Lower leg skin (tissue), 4 donors: ENCODE measurements around the gene TTLL5. TPM values are rescaled to one million over a fixed set of nuclear protein-coding genes. Genes with fewer than 3 reads are reported as not detected.

Source experiments
- DNase-seq, 2 donors: peaks; one replicate each; pipeline ENCODE4 v3.0.0-alpha.2; 2019; ENCODE audit warnings: low spot score in 2 of 2
- H3K4me3 ChIP-seq: fragments of 200-600 bp; sonication (generic); 2 replicates; pipeline ENCODE4 v1.5.1; 2017; ENCODE audit warnings: mild to moderate bottlenecking, low read depth; ENCODE audit not compliant: poor library complexity, severe bottlenecking
- POLR2A ChIP-seq, 2 donors: fragments of 450-650 bp; IDR thresholded peaks; one replicate each; pipeline ENCODE4 v1.6.1; 2016 to 2017; ENCODE audit warnings: antibody characterized with exemption in 2 of 2, mild to moderate bottlenecking in 1 of 2, moderate library complexity in 1 of 2
- WGBS, 2 donors: methylation state at CpG; one replicate each; pipeline ENCODE4 v1.1.5; 2018; 5-methylcytosine and 5-hydroxymethylcytosine counted together
- intact Hi-C: fragments of 100-400 bp; cut with DNase I; formaldehyde crosslinking; loops from one replicate; pipeline ENCODE4 v1.15.0; 2023; ENCODE audit warnings: low total_unique reads
- total RNA-seq, 4 donors: library from RNA; depleted of rRNA; stranded (reverse); fragments of >200 nt; gene quantifications; one replicate each; pipeline ENCODE4 v1.1.0, GENCODE V29; 2016
- TF ChIP-seq, protein P1 (sequence below), 3 donors: fragments of 450-650 bp; IDR thresholded peaks; one replicate each; pipeline ENCODE4 v1.5.1; 2016; ENCODE audit warnings: antibody characterized with exemption in 3 of 3, mild to moderate bottlenecking in 3 of 3, moderate library complexity in 2 of 3

Gene TTLL5
- total RNA-seq, 4 donors from 2014 or later: 16.5 to 31.1 (median 18.4) TPM

DNA sequence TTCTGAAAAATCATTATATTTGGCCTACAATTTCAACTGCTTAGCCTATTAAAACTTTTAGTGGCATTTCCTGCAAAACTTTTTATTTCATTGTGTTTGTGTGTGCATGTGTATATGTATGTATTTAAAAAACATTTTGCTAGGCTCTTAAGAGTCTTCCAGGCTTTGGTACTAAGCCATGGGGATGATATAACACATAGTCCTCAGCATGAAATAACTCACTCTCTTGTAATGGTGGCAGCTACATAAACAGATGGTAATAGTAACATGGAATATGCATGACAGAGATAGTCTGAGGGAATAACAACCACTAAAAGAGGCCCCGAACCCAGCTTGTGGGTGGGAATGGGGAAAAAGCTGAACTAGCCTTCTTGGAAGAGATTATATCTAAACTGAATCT, 141.4 kb downstream of the TTLL5 start:
- DNase-seq: no peak
- WGBS, 2 donors: 97 to 100% methylated on average over 1 of the region's 1 CpG
- no peak overlapping the region for H3K4me3 ChIP-seq
- TF ChIP-seq, protein P1, sequence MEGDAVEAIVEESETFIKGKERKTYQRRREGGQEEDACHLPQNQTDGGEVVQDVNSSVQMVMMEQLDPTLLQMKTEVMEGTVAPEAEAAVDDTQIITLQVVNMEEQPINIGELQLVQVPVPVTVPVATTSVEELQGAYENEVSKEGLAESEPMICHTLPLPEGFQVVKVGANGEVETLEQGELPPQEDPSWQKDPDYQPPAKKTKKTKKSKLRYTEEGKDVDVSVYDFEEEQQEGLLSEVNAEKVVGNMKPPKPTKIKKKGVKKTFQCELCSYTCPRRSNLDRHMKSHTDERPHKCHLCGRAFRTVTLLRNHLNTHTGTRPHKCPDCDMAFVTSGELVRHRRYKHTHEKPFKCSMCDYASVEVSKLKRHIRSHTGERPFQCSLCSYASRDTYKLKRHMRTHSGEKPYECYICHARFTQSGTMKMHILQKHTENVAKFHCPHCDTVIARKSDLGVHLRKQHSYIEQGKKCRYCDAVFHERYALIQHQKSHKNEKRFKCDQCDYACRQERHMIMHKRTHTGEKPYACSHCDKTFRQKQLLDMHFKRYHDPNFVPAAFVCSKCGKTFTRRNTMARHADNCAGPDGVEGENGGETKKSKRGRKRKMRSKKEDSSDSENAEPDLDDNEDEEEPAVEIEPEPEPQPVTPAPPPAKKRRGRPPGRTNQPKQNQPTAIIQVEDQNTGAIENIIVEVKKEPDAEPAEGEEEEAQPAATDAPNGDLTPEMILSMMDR (IDR thresholded peaks at IDR 0.05): no peak
- TF ChIP-seq POLR2A (IDR thresholded peaks at IDR 0.05): no peak
- intact Hi-C loops: no loop called here

DNA sequence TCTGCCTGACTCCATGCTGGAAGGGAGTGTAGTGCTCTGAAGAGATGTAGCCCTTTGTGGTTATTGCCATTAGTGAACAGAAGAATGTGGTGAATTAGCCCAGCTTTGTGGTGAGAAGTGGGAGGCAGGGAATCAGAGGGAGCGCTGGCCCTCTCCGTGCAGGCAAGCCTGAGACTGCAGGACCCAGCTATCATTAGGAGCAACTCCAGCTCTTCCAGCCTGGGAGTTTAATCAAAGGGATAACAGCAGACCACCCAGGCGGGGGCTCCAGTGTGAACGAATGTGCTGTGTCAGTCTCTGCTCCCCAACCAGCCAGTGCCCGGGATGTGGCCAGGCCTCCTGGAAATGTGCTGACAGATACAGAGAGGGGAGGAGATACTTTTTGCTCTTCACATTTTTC, 142.7 kb downstream of the TTLL5 start:
- WGBS, 2 donors: 77 to 86% methylated on average over 5 of the region's 5 CpGs
- no peak for TF ChIP-seq POLR2A (IDR thresholded peaks at IDR 0.05)
- no peak for DNase-seq
- intact Hi-C loops: no loop called here
- no peak overlapping the region for H3K4me3 ChIP-seq

DNA sequence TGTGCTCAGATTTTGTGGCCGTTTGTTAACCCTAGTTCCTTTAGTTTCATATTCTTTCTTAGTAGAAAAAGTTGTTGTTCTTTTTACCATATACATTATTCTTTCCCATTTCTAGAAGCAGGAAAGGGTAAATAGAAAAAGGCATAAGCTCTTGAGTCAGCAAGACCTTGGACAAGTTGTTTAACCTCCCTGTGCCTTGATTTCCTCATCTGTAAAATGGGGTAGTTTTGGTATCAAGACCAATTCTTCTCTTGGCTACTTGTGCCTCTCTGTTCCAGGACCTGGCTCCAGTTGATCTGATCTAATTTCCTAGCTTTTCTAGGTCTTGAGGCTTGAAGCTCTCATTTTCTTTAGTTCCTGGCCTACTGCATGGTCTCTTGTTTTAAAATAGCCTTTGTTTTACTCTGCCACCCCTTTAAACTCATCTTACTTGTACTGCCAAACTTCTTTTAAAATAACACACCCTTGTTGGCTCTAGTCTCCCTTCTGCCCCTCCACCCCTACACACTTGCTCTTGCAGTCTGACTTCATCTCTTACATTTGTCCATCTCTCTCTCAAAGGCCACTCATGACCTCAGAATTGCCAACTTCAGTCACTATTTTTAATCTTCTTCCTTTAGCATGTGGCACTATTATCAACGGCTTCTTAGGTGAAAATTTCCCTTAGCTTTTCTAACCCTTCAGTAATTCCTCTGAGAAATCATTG, 143.7 kb downstream of the TTLL5 start:
- no peak for DNase-seq
- H3K4me3 ChIP-seq: no peak overlapping the region
- TF ChIP-seq, protein P1 (IDR thresholded peaks at IDR 0.05): no peak
- TF ChIP-seq POLR2A (IDR thresholded peaks at IDR 0.05): no peak
- intact Hi-C loops: no loop called here
- WGBS, 2 donors: 72 to 73% methylated on average over 2 of the region's 2 CpGs

DNA sequence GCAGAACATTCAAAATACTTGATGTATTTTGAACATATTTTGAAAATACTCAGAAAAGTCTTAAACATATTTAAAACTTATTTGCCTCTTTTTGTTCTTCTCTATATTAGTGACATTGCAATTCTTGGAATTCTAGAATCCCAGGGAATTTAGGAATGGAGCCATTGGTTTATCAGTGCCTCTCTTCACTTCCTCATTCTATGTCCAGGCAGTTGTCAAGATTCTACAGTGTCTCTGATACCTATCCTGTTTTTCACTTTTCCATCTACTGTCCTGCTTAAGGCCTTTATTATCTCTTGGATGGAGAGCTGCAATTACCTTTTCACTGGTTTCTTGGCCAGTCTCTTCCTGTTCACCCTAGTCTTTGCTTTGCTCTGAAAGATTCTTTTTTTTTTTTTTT, 144.6 kb downstream of the TTLL5 start:
- H3K4me3 ChIP-seq: no peak overlapping the region
- TF ChIP-seq, protein P1 (IDR thresholded peaks at IDR 0.05): no peak
- no peak for TF ChIP-seq POLR2A (IDR thresholded peaks at IDR 0.05)
- no peak for DNase-seq
- intact Hi-C loops: no loop called here

DNA sequence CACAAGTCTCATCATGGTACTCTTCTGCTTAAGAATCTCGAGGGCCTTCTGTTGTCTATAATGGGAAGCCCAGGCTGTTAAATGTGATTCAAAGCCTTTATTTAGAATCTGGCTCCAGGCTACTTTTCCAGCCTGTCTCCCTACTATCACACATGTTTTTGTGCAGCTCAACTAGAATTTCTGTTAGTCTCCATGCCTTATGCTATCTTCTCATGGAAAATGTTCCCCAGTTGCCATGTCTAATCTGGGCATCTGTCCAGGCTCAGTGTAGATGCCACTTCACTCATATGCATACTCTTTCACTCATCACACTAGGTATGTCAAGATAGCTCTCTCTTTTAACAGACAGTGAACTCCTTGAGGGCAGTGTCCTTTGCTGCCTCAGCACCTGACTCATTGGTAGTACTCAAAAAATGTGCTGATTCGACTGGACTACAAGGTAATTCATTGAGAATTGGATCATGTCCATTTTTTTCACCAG, 145.3 kb downstream of the TTLL5 start:
- 61 to 62% methylated on average over 2 of the region's 2 CpGs for WGBS, 2 donors

DNA sequence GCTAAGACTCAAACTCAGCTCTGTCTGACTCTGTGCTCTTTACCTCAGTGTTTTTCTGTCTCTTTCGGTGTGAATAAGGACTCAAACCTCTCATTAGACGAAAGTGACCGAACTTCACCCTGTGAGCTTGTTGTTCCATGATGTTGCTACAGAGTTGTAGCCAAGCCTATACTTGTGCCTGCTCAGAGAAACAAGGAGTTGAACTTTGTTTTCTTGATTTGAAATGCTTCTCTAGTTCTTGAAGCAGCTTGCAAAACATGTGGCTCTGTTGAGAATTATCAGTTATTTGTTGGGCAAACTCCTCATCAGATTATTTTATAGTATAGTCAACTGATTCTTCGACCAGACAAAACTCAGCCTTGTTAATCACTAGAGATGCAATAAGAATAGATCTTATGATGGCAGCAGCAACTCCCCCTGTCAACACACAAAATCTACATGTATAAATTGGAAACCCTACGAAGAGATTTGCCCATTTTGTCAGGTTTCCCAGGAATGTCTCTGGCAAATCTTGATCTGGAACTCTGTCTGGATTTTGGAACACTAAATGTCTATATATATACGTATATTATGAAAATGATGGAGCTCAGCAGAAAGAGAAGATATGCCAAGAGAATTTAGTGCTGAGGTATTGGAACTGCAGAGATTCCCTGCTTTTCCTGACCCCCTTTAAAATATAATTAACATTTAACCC, 146.8 kb downstream of the TTLL5 start:
- 91% methylated on average over 6 of the region's 6 CpGs for WGBS, 2 donors
- H3K4me3 ChIP-seq: no peak overlapping the region
- TF ChIP-seq POLR2A (IDR thresholded peaks at IDR 0.05): no peak
- TF ChIP-seq, protein P1 (IDR thresholded peaks at IDR 0.05): no peak
- DNase-seq: no peak
- intact Hi-C loops: no loop called here

More for the DNA sequence above, 145.3 kb downstream of the TTLL5 start:
- no peak overlapping the region for H3K4me3 ChIP-seq
- intact Hi-C loops: no loop called here
- no peak for DNase-seq
- TF ChIP-seq POLR2A (IDR thresholded peaks at IDR 0.05): no peak
- TF ChIP-seq, protein P1 (IDR thresholded peaks at IDR 0.05): no peak
